KMS-11 (cell line): ENCODE data around the gene PTPN6.
A peak's percentile ranks its signal among the peaks of the same experiment; 100 is the strongest.
"Not testable (repeated sequence)": the region's sequence is repeated elsewhere in the genome, so short reads cannot be mapped to it uniquely, and the experiment has no call there.

Source experiments
- H2AFZ ChIP-seq: fragments of 200-600 bp; sonication (generic); 2 replicates; pipeline ENCODE4 v1.6.1; 2016; ENCODE audit warnings: antibody characterized with exemption, mixed run types, low read depth
- H3K27ac ChIP-seq: fragments of 200-600 bp; sonication (generic); 2 replicates; pipeline ENCODE4 v1.6.1; 2016; ENCODE audit warnings: mild to moderate bottlenecking, mixed run types
- H3K27me3 ChIP-seq: fragments of 200-600 bp; sonication (generic); 2 replicates; pipeline ENCODE4 v1.6.1; 2017; ENCODE audit warnings: mild to moderate bottlenecking, low read depth, mixed run types, moderate library complexity; ENCODE audit not compliant: insufficient read depth
- H3K36me3 ChIP-seq: fragments of 200-600 bp; sonication (generic); 2 replicates; pipeline ENCODE4 v1.6.1; 2017; ENCODE audit warnings: mild to moderate bottlenecking, mixed run types; ENCODE audit not compliant: insufficient read depth
- H3K4me1 ChIP-seq: fragments of 200-600 bp; sonication (generic); 2 replicates; pipeline ENCODE4 v1.6.1; 2016; ENCODE audit warnings: mild to moderate bottlenecking, low read depth, mixed run types; ENCODE audit not compliant: poor library complexity, severe bottlenecking
- H3K4me2 ChIP-seq: fragments of 200-600 bp; sonication (generic); 2 replicates; pipeline ENCODE4 v1.7.0; 2016; ENCODE audit warnings: mild to moderate bottlenecking, mixed run types
- H3K4me3 ChIP-seq: fragments of 200-600 bp; sonication (generic); IDR thresholded peaks from 2 replicates; pipeline ENCODE4 v1.6.1; 2017; ENCODE audit warnings: low read depth, low read length, mixed read lengths; ENCODE audit not compliant: insufficient read depth
- H3K79me2 ChIP-seq: fragments of 200-600 bp; sonication (generic); 2 replicates; pipeline ENCODE4 v1.6.1; 2016; ENCODE audit warnings: low read depth, mixed run types; ENCODE audit not compliant: insufficient read depth
- H3K9ac ChIP-seq: fragments of 200-600 bp; sonication (generic); 2 replicates; pipeline ENCODE4 v1.6.1; 2016; ENCODE audit warnings: mild to moderate bottlenecking, mixed run types
- H4K20me1 ChIP-seq: fragments of 200-600 bp; sonication (generic); 2 replicates; pipeline ENCODE4 v1.6.1; 2016; ENCODE audit warnings: mild to moderate bottlenecking, mixed run types; ENCODE audit not compliant: insufficient read depth
- CTCF ChIP-seq: fragments of 200-600 bp; sonication (generic); conservative IDR thresholded peaks from 2 replicates; pipeline ENCODE4 v1.6.1; 2017; ENCODE audit warnings: low read depth, mild to moderate bottlenecking, antibody characterized with exemption, low read length, moderate library complexity, mixed read lengths

PTPN6 gene

GRCh38 chr12:6905414-6906040 lies 45.6 kb upstream of the PTPN6 start:
- Histone ChIP-seq H3K4me2 (peak overlapping the region; percentile 97), H2AFZ (no peak overlapping the region; the same call in 1 of the 2 replicates), H3K27ac (no peak overlapping the region; the same call in 1 of the 2 replicates), H4K20me1 (no peaks in the 10 kb centered on the region), H3K4me1 (peaks cover 8% of the 10 kb centered on the region), H3K79me2 (no peaks in the 10 kb centered on the region), H3K4me3 (no peak overlapping the region), H3K27me3 (no peaks in the 10 kb centered on the region), H3K36me3 (no peaks in the 10 kb centered on the region), H3K9ac (peak overlapping the region; percentile 72)
- no peak for TF ChIP-seq CTCF

GRCh38 chr12:6908141-6908540 lies 43.0 kb upstream of the PTPN6 start:
- not testable (repeated sequence) for H3K27ac ChIP-seq, H2AFZ ChIP-seq, H3K9ac ChIP-seq

GRCh38 chr12:6909421-6910145 lies 41.6 kb upstream of the PTPN6 start:
- H2AFZ ChIP-seq, result no peak overlapping the region
- H3K27ac ChIP-seq, result no peak overlapping the region
- H4K20me1 ChIP-seq, result no peaks in the 10 kb centered on the region

More at GRCh38 chr12:6908141-6908540, 43.0 kb upstream of the PTPN6 start:
- H3K36me3 ChIP-seq, H3K4me2 ChIP-seq, H3K4me1 ChIP-seq, H3K4me3 ChIP-seq, H3K79me2 ChIP-seq, H4K20me1 ChIP-seq, H3K27me3 ChIP-seq: not testable (repeated sequence)

GRCh38 chr12:6912164-6912935 lies 38.8 kb upstream of the PTPN6 start:
- Histone ChIP-seq H2AFZ (no peak overlapping the region), H3K4me2 (no peak overlapping the region), H4K20me1 (no peaks in the 10 kb centered on the region), H3K4me3 (no peak overlapping the region), H3K9ac (no peak overlapping the region), H3K36me3 (no peaks in the 10 kb centered on the region), H3K27me3 (peaks cover 11% of the 10 kb centered on the region; the same call in 1 of the 2 replicates), H3K4me1 (peaks cover 8% of the 10 kb centered on the region), H3K79me2 (no peaks in the 10 kb centered on the region), H3K27ac (no peak overlapping the region)
- no peak for TF ChIP-seq CTCF

More at GRCh38 chr12:6909421-6910145, 41.6 kb upstream of the PTPN6 start:
- Histone ChIP-seq H3K9ac (no peak overlapping the region), H3K79me2 (no peaks in the 10 kb centered on the region), H3K4me3 (no peak overlapping the region), H3K36me3 (no peaks in the 10 kb centered on the region), H3K27me3 (peaks cover 8% of the 10 kb centered on the region; the same call in 1 of the 2 replicates), H3K4me2 (no peak overlapping the region), H3K4me1 (peaks cover 3% of the 10 kb centered on the region)
- TF ChIP-seq CTCF, result no peak
